Epidermal melanocyte (primary cell): ENCODE results near the gene PRR23A.

Source experiments
- DNase-seq: peaks from one replicate; pipeline ENCODE4 v3.0.0; 2011; ENCODE audit warnings: low spot score; ENCODE audit not compliant: insufficient read length

The PRR23A gene

GRCh38 chr3:138972941-138973340 lies 33.1 kb downstream of the PRR23A start:
- no peak for DNase-seq

GRCh38 chr3:138971766-138972320 lies 34.2 kb downstream of the PRR23A start:
- no peak for DNase-seq

DNA sequence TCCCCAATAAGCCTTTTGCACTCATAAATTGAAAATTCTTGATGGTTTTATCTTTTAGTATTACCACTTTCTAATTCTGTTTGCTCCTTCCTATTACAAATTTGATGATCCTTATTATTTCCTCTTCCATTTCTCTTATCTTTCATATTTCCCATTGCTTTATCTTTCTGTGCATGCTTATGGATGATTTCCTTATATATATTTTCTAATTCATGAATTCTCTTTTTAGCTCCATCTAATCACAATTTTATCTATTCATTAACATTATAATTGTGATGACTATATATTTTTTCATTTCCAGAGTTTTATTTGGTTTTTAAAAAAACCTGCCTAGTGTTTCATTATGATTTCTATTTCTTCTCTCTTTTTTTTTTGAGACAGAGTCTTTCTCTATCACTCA lies 41.1 kb downstream of the PRR23A start:
- no peak for DNase-seq

DNA sequence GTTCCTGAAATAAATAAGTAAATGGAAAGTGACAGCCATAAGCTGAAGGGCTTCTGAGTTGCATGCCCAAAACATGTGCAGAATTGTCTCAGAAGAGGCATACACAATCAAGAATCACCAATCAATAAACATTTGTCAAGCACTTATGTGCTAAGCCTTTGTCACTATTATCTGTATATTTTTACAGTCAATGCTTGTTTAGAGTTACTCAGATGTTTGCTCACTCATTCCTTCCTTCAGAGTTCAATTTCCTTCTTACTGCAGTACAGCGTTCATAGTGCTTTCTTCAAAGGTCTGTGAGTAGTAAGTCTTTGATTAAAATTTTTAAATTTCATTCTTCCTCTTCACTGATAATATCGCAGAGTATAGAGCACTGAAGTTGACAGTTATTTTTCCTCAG lies 41.8 kb downstream of the PRR23A start:
- no peak for DNase-seq

- DNase-seq = no peak
Measured at GRCh38 chr3:138962854-138963560, 43.1 kb downstream of the PRR23A start.

GRCh38 chr3:138960417-138960852 lies 45.6 kb downstream of the PRR23A start:
- DNase-seq = no peak
